GM18508 (cell line): Measurements from ENCODE around the gene ENPP7.

Source experiments
- ATAC-seq: cut with Tn5 transposase; IDR thresholded peaks from one replicate; pipeline ENCODE4 v1.9.1; 2021; ENCODE audit warnings: moderate number of reproducible peaks; ENCODE audit not compliant: insufficient read depth, unreplicated experiment

ENPP7 gene

DNA sequence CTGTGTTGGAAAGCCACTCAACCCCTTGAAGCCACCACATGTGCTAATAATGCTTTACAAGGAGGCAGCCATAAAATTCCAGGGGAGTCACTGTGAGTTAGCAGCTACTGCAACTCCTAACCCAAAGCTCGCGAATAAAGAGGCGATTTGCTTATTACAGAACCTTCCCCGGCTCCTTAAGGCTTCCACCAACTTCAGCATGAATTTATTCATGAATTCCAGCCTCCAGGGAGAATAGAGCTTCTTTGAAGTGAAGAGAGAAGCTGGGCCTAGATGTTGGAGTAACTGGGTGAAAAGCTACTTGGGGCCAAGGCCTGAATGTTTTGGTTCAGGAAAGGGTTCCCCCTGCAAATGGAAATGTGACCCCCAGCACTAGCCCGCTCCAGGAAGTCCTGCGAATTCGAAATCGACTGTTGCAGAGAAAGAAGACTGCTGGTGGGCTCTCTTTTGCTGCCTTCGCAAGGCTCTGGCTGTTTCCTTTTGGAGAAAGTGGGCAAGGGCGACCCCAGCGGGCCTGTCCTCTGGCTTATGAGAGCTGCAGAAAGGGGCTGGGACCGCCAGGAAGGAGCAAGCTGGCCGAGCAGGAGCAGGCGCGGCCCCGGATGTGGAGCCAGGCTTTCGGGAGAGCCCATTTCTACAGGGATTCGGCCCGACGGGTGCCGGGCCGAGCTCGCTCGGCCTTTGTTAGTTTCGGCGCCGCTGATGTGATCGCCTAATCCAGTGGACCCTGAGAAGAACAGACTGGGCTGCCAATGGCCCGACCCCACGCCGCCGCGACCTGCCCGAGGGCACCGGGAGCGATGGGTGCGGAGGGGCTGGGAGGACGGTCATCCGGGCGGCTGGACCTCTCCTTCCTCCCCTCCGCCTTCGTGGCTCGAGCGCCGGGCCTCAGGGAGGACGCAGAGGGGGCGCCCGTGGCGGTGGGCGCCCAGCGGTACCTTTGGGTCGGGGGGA is 58.5 kb downstream of the ENPP7 start:
- ATAC-seq, result no peak

DNA sequence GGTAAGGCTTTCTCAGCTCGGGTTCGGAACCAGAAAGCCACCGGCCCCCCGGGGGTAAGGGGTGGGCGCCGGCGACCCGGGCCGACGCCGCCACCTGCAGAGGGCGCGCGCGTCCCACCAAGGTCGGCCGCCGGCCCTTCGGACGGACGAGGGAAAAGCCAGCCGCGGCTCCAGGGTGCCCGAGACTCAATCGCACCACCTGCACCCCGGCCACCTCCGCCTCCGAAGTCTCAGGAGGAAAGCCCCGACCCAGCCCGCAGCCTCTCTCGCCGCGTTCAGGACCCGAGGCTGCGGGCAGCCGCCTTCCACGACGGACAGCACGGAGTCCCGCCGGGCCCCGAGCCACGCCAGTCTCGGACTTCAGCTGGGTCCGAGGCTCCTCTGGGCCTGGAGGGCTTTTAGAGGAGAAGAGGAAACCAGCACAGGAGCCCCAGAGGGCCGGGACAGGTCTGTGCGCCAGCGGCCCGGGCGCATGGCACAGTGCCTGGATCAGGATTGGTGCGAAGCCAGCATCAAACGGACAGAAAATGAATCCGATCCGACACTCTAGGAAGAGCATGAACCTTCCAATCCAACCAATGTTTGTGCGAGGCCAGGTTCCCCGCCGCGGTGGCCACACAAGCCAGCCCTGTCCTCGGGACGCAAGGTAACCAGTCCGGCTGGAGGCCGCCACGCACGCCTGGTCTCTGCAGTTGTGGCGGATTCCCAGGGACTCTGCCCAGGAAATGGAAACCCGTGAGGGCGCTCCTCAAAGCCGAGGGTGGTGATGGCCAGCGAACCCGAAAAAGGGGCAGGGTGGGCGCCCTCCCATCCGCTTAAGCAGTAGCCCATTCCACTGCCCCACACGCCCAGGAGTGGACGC is 59.4 kb downstream of the ENPP7 start:
- ATAC-seq, result no peak

DNA sequence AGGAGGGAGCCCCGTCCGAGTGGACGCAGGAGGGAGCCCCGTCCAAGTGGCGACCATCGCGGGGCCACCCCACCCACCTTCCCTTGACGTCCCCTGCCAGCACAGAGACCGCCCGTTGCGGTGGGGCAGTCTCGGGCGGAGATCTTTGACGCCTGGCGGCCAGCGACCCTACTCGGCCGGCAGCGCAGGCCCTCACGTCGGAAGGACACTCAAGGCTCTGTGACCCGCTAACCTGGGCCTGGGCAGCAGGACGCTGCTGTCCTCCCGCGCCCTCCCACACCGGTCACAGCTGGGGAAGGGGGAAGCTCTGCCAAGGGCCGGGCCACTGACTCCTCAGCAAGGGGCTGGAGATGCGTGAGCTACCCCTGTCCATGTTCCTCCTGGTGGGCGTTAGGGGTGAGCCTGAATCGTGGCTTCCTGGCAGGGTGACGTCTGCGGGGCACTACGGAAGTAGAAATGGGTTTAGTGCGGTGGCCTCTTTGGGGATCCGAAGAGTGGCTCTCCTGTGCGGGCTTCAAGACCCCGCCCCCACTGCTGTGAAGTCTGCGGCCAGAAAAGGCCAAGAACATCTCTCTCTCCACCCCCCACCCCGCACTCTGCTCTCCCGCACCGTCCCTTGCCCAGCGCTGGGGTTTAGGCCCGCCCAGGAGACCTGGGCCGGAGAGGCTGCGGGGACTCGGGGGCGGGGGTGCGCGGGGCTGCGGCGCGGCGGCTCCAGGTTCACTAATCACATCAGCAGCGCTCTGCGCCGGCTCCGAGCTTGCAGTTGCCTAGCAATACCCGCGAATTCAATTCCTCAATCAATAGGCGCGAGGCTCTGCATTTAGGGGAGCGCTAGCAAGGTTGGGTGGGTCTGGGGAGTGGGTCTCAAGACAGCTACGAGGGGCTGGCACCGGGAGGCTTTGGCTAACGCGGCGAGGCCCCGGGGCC is 60.3 kb downstream of the ENPP7 start:
- no peak for ATAC-seq

DNA sequence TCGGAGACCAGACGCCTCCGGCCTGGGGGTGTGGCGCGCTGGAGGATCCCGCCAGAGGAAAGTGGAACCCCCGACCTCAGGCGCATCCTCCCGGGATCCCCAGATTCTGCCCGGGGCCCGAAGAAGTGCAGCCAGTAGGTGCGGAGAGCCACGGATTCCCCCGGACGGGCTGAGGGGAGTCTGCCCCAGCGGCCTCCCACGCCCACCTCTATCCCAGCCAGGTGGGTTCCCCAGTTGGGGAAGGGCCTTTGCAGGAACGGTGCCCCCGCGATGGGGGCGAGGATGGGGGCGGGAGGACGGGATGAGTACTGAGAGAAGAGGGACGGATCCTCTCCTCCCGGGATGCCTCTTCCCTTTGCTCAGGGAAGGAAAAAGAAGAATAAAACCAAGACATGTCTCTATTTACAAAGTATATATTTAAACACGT is 61.0 kb downstream of the ENPP7 start:
- ATAC-seq, result no peak
